Gastroesophageal sphincter (tissue), 3 donors: ENCODE measurements around the gene MMP28.

Source experiments
- EP300 ChIP-seq: sonication (generic); formaldehyde crosslinking; IDR thresholded peaks from one replicate; pipeline ENCODE4 v1.6.1; 2017; ENCODE audit warnings: antibody characterized with exemption, mild to moderate bottlenecking
- POLR2AphosphoS5 ChIP-seq: sonication (generic); formaldehyde crosslinking; IDR thresholded peaks from one replicate; pipeline ENCODE4 v1.6.1; 2017; ENCODE audit warnings: antibody characterized with exemption
- TF ChIP-seq, protein P1 (sequence below), 4 experiments: fragments of 200-600 bp in 2 of 4; fragments of 450-650 bp in 2 of 4; sonication (generic) in 1 of 4; IDR thresholded peaks; one replicate each; pipeline ENCODE4 v1.5.1; 2017 to 2019; ENCODE audit warnings: antibody characterized with exemption in 4 of 4, mild to moderate bottlenecking in 2 of 4, moderate library complexity in 2 of 4

DNA sequence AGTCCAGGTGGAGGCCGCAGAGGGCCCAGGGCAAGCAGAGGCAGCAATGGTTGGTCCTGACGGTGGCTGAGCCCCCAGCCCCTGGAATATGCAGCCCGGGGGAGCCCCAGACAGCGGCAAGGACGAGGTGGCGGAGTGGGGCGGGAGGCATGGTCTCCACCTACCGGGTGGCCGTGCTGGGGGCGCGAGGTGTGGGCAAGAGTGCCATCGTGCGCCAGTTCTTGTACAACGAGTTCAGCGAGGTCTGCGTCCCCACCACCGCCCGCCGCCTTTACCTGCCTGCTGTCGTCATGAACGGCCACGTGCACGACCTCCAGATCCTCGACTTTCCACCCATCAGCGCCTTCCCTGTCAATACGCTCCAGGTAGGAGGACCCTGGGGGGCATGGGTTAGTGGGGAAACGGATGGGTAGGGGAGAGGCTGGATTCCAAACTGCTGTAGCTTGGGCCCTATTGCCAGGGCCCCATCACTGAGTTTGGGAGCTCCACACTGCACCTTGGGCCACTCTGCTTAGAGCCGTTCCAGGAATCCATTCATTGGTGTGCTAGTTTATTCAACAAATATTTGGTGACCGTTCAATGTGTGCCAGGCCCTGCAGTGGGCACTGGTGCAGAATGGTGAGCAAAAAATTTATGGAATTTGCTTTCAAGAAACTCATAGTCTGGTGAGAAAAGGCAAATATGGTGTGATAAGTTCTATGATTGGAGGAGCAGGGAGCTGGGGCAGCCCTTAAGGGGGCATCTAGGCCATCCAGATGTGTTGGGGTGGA, 60.2 kb downstream of the MMP28 start:
- TF ChIP-seq, protein P1, sequence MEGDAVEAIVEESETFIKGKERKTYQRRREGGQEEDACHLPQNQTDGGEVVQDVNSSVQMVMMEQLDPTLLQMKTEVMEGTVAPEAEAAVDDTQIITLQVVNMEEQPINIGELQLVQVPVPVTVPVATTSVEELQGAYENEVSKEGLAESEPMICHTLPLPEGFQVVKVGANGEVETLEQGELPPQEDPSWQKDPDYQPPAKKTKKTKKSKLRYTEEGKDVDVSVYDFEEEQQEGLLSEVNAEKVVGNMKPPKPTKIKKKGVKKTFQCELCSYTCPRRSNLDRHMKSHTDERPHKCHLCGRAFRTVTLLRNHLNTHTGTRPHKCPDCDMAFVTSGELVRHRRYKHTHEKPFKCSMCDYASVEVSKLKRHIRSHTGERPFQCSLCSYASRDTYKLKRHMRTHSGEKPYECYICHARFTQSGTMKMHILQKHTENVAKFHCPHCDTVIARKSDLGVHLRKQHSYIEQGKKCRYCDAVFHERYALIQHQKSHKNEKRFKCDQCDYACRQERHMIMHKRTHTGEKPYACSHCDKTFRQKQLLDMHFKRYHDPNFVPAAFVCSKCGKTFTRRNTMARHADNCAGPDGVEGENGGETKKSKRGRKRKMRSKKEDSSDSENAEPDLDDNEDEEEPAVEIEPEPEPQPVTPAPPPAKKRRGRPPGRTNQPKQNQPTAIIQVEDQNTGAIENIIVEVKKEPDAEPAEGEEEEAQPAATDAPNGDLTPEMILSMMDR (IDR thresholded peaks at IDR 0.05): no peak
- TF ChIP-seq EP300 (no peak), POLR2AphosphoS5 (no peak)
